Testis (tissue), 3 donors: ENCODE data around the gene TRIM31. TPM values are rescaled to one million over a fixed set of nuclear protein-coding genes. Genes with fewer than 3 reads are reported as not detected.
A peak's percentile ranks its signal among the peaks of the same experiment; 100 is the strongest.

Experiments
- DNase-seq: peaks from one replicate; pipeline ENCODE4 v3.0.0-alpha.2; 2019
- H3K27ac ChIP-seq, 2 donors: fragments of 200-600 bp; sonication (generic); one replicate each; pipeline ENCODE4 v1.5.1; 2019
- H3K27me3 ChIP-seq: fragments of 200-600 bp; sonication (generic); one replicate; pipeline ENCODE4 v1.5.1; 2019
- H3K36me3 ChIP-seq: fragments of 200-600 bp; sonication (generic); one replicate; pipeline ENCODE4 v1.5.1; 2017; ENCODE audit warnings: low read depth; ENCODE audit errors: missing control alignments
- H3K4me1 ChIP-seq: fragments of 200-600 bp; sonication (generic); one replicate; pipeline ENCODE4 v1.5.1; 2019
- H3K4me3 ChIP-seq, 2 donors: fragments of 200-600 bp; sonication (generic); one replicate each; pipeline ENCODE4 v1.5.1; 2017 to 2019
- H3K9me3 ChIP-seq: fragments of 200-600 bp; sonication (generic); one replicate; pipeline ENCODE4 v1.5.1; 2017
- CTCF ChIP-seq, 3 experiments: fragments of 450-650 bp in 2 of 3; fragments of 200-600 bp in 1 of 3; sonication (generic) in 1 of 3; IDR thresholded peaks; one replicate each; pipeline ENCODE4 v1.5.1; 2016 to 2019; ENCODE audit warnings: antibody characterized with exemption in 3 of 3, mild to moderate bottlenecking in 2 of 3, moderate library complexity in 1 of 3
- POLR2A ChIP-seq: fragments of 450-650 bp; IDR thresholded peaks from one replicate; pipeline ENCODE4 v1.6.1; 2017; ENCODE audit warnings: antibody characterized with exemption, mild to moderate bottlenecking, moderate library complexity
- WGBS, 2 donors: methylation state at CpG; one replicate each; pipeline ENCODE4 v1.1.5; 2018; 5-methylcytosine and 5-hydroxymethylcytosine counted together
- intact Hi-C: fragments of 100-400 bp; cut with DNase I; formaldehyde crosslinking; loops from one replicate; pipeline ENCODE4 v1.15.1; 2023; ENCODE audit warnings: low total_unique reads
- polyA plus RNA-seq: library from polyadenylated mRNA; stranded (reverse); fragments of 350-450 nt; fragmentation: Illumina TruSeq; extraction: RNeasy Lipid Tissue Mini Kit (QIAGEN cat#74804); gene quantifications from one replicate; pipeline ENCODE4 v1.2.3, GENCODE V29; 2014; ENCODE audit warnings: low read depth, low replicate concordance; ENCODE audit not compliant: insufficient read depth
- total RNA-seq, 2 donors: library from RNA; depleted of rRNA; stranded (reverse); fragments of >200 nt; gene quantifications; one replicate each; pipeline ENCODE4 v1.2.3, GENCODE V29; 2016

TRIM31 gene
- total and polyA plus RNA-seq, 3 donors from 2014 or later, result 0.50 to 6.4 (median 4.0) TPM

- peak overlapping the region; percentile 76 to 84 for H3K27ac ChIP-seq
- intact Hi-C loops, result no loop called here
Measured at GRCh38 chr6:30075790-30076732, 36.8 kb downstream of the TRIM31 start.

GRCh38 chr6:30075094-30075789, 37.6 kb downstream of the TRIM31 start, which contains the start of gene RNF39:
Gene RNF39 (minus strand): TSS chr6:30075769. CDS start chr6:30075585, 184 bp downstream.
- no peaks in the 10 kb centered on the region for H3K9me3 ChIP-seq
- H3K27me3 ChIP-seq, result no peaks in the 10 kb centered on the region
- TF ChIP-seq CTCF (IDR thresholded peaks at IDR 0.05) (no peak), POLR2A (no peak)
- peak within 1 kb of the TSS; percentile 45 to 71 for H3K4me3 ChIP-seq
- no peaks in the 10 kb centered on the region for H3K36me3 ChIP-seq
- H3K4me1 ChIP-seq, result peaks cover 47% of the 10 kb centered on the region
- WGBS, 2 donors, result 2 to 3% methylated on average over 13 to 63 of the region's 64 CpGs
- intact Hi-C loops, result no loop called here
- peak within 1 kb of the TSS; percentile 76 to 84 for H3K27ac ChIP-seq
- DNase-seq, result no peak

More at GRCh38 chr6:30075790-30076732, 36.8 kb downstream of the TRIM31 start:
- peak overlapping the region; percentile 45 to 71 for H3K4me3 ChIP-seq
- peak; percentile 67 for DNase-seq
- H3K4me1 ChIP-seq, result peaks cover 46% of the 10 kb centered on the region
- TF ChIP-seq CTCF (IDR thresholded peaks at IDR 0.05), result peak in 2 of 3 experiments; percentile 9 to 50
- no peak for TF ChIP-seq POLR2A
- WGBS, 2 donors, result 19 to 24% methylated on average over 14 to 22 of the region's 22 CpGs
- no peaks in the 10 kb centered on the region for H3K27me3 ChIP-seq
- H3K36me3 ChIP-seq, result no peaks in the 10 kb centered on the region
- H3K9me3 ChIP-seq, result no peaks in the 10 kb centered on the region

DNA sequence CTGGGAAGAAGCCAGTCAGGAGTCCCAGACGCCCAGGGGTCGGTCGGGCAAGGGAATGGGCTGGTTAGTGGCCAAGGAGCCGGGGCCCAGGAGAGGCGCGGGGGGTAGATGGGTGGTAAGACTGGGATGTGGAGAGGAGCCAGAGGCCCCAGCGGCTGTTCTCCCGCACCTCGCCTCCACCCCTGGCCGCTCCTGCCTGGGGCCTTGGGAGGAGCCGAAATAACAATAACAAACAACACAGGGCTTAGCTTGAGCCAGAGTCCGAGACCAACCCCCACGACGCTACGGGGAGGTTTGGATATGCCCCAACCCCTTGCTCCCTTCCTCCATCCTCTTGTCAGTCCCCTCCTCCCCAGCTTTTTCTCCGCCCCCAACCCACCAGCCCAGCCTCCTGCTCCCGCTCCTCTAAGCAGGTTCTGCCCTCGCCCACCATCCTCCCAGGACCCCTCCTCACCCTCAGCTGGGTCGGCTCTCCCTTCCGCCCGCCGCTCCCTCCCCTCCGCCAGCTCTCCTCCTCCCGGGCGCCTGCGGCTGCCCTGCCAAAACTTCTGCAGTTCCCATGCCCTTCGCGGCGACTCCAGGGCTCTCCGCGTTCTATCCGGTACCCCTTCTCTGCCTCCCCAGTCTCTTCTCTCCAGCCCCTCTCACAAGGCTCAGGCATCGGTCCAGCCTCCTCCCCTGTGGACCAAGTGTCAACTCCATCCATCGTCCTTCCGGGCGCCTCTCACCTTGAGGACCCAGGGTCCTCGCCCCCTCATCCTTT, 38.4 kb downstream of the TRIM31 start:
- peak overlapping the region; percentile 45 to 71 for H3K4me3 ChIP-seq
- H3K27ac ChIP-seq, result peak overlapping the region; percentile 76 to 84
- WGBS, 2 donors, result 5 to 6% methylated on average over 35 to 37 of the region's 37 CpGs
- no peaks in the 10 kb centered on the region for H3K27me3 ChIP-seq
- H3K4me1 ChIP-seq, result peaks cover 47% of the 10 kb centered on the region
- intact Hi-C loops, result no loop called here
- H3K9me3 ChIP-seq, result no peaks in the 10 kb centered on the region
- TF ChIP-seq POLR2A, result no peak
- DNase-seq, result peak; percentile 58
- H3K36me3 ChIP-seq, result no peaks in the 10 kb centered on the region

- 33 to 45% methylated on average over 7 of the region's 7 CpGs for WGBS, 2 donors
- TF ChIP-seq CTCF (IDR thresholded peaks at IDR 0.05), result no peak
- no peak for TF ChIP-seq POLR2A
- DNase-seq, result no peak
- H3K4me1 ChIP-seq, result peaks cover 47% of the 10 kb centered on the region
- H3K4me3 ChIP-seq, result no peak overlapping the region
- no peak overlapping the region for H3K27ac ChIP-seq
- H3K27me3 ChIP-seq, result no peaks in the 10 kb centered on the region
- H3K9me3 ChIP-seq, result no peaks in the 10 kb centered on the region
- intact Hi-C loops, result no loop called here
- no peaks in the 10 kb centered on the region for H3K36me3 ChIP-seq
Measured at GRCh38 chr6:30073489-30074235, 39.2 kb downstream of the TRIM31 start.
